Measurements from ENCODE around the gene IMPDH2.

DNA sequence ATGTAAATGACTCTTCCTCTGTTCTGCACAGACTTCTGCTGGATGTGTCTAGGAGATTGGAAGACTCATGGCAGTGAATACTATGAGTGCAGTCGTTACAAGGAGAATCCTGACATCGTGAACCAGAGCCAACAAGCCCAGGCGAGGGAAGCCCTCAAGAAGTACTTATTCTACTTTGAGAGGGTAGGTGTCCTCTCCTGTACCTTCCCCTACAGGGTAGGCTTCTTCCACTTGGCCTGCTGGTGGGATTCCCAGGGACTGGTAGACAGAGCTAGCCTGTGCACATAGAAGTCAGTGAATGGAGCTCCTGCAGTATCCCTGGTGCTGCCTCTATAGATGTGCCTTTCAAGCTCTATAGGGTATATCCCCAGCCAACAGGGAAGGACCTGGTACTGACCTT lies 49.7 kb downstream of the IMPDH2 start:
- TF ChIP-seq POLR2A (IDR thresholded peaks at IDR 0.05; ENCODE audit: low read length) (no peak), GATA1 (IDR thresholded peaks at IDR 0.05; ENCODE audit: low read depth, low read length) (no peak)
